Neural progenitor cell (in vitro differentiated cells): ENCODE measurements around the gene AGMO. TPM values are rescaled to one million over a fixed set of nuclear protein-coding genes. Genes with fewer than 3 reads are reported as not detected.

ENCODE experiments used
- DNase-seq: peaks from one replicate; pipeline ENCODE4 v3.0.0-alpha.2; 2016; ENCODE audit warnings: low spot score
- H2AFZ ChIP-seq: fragments of 200-600 bp; sonication (generic); replicated peaks from 2 replicates; pipeline ENCODE4 v1.6.1; 2016; ENCODE audit warnings: antibody characterized with exemption
- H3F3A ChIP-seq: fragments of 200-600 bp; sonication (generic); 2 replicates; pipeline ENCODE4 v1.6.1; 2016; ENCODE audit warnings: antibody characterized with exemption, low read depth
- H3K27ac ChIP-seq: fragments of 200-600 bp; sonication (generic); 2 replicates; pipeline ENCODE4 v1.5.1; 2016; ENCODE audit warnings: mild to moderate bottlenecking
- H3K27me3 ChIP-seq: fragments of 200-600 bp; sonication (generic); 2 replicates; pipeline ENCODE4 v1.6.1; 2016; ENCODE audit warnings: mild to moderate bottlenecking, moderate library complexity
- H3K36me3 ChIP-seq: fragments of 200-600 bp; sonication (generic); 2 replicates; pipeline ENCODE4 v1.5.1; 2016
- H3K4me1 ChIP-seq: fragments of 200-600 bp; sonication (generic); 2 replicates; pipeline ENCODE4 v1.6.1; 2016; ENCODE audit warnings: mixed run types
- H3K4me2 ChIP-seq: fragments of 200-600 bp; sonication (generic); 2 replicates; pipeline ENCODE4 v1.6.1; 2016
- H3K4me3 ChIP-seq: fragments of 200-600 bp; sonication (generic); 2 replicates; pipeline ENCODE4 v1.5.1; 2016
- H3K79me2 ChIP-seq: fragments of 200-600 bp; sonication (generic); 2 replicates; pipeline ENCODE4 v1.6.1; 2016; ENCODE audit warnings: low read depth
- H3K9ac ChIP-seq: fragments of 200-600 bp; sonication (generic); 2 replicates; pipeline ENCODE4 v1.6.1; 2016
- H3K9me3 ChIP-seq: fragments of 200-600 bp; sonication (generic); 2 replicates; pipeline ENCODE4 v1.5.1; 2016; ENCODE audit warnings: low read depth
- H4K20me1 ChIP-seq: fragments of 200-600 bp; sonication (generic); 2 replicates; pipeline ENCODE4 v1.6.1; 2016; ENCODE audit warnings: low read depth
- H3K27ac Mint-ChIP-seq: 3 replicates; pipeline ENCODE4 v1.8.0; 2021; ENCODE audit warnings: mixed read lengths
- H3K27me3 Mint-ChIP-seq: 2 replicates; pipeline ENCODE4 v1.8.0; 2022; ENCODE audit warnings: low read depth, mild to moderate bottlenecking, inconsistent platforms, moderate library complexity, mixed read lengths; ENCODE audit not compliant: insufficient read depth
- H3K36me3 Mint-ChIP-seq: 3 replicates; pipeline ENCODE4 v1.8.0; 2021; ENCODE audit warnings: mixed read lengths
- H3K4me1 Mint-ChIP-seq: 3 replicates; pipeline ENCODE4 v1.8.0; 2021; ENCODE audit warnings: mixed read lengths
- H3K4me3 Mint-ChIP-seq: 3 replicates; pipeline ENCODE4 v1.8.0; 2021; ENCODE audit warnings: mild to moderate bottlenecking, moderate library complexity, mixed read lengths
- H3K9me3 Mint-ChIP-seq: 3 replicates; pipeline ENCODE4 v1.8.0; 2020; ENCODE audit warnings: mixed read lengths
- CTCF ChIP-seq: fragments of 200-600 bp; sonication (generic); IDR thresholded peaks from 2 replicates; pipeline ENCODE4 v1.5.1; 2017; ENCODE audit warnings: antibody characterized with exemption, mild to moderate bottlenecking
- EZH2 ChIP-seq: fragments of 200-600 bp; sonication (generic); IDR thresholded peaks from 2 replicates; pipeline ENCODE4 v1.6.1; 2017; ENCODE audit warnings: antibody characterized with exemption, mild to moderate bottlenecking, moderate library complexity
- EZH2phosphoT487 ChIP-seq: fragments of 200-600 bp; sonication (generic); IDR thresholded peaks from 2 replicates; pipeline ENCODE4 v1.6.1; 2017; ENCODE audit warnings: antibody characterized with exemption
- total RNA-seq: library from RNA; depleted of rRNA; stranded (reverse); fragments of >200 nt; gene quantifications from 2 replicates; pipeline ENCODE4 v1.2.3, GENCODE V29; 2015; ENCODE audit warnings: low replicate concordance

The AGMO gene
- total RNA-seq, 1 donor from 2014 or later: 0.30 TPM

GRCh38 chr7:15236952-15237351 lies 324.9 kb downstream of the AGMO start:
- DNase-seq: no peak
- Histone ChIP-seq H3F3A (no peaks in the 10 kb centered on the region), H3K36me3 (no peaks in the 10 kb centered on the region), H3K9ac (no peak overlapping the region), H3K27me3 (no peaks in the 10 kb centered on the region), H3K79me2 (no peaks in the 10 kb centered on the region), H3K4me1 (no peaks in the 10 kb centered on the region), H3K27ac (no peak overlapping the region), H3K9me3 (no peaks in the 10 kb centered on the region), H2AFZ (no peak overlapping the region), H4K20me1 (no peaks in the 10 kb centered on the region), H3K4me3 (no peak overlapping the region), H3K4me2 (no peak overlapping the region)
- Mint-ChIP-seq H3K4me1 (no peaks in the 10 kb centered on the region), H3K4me3 (no peak overlapping the region), H3K9me3 (no peaks in the 10 kb centered on the region), H3K36me3 (no peaks in the 10 kb centered on the region), H3K27me3 (peaks cover 2% of the 10 kb centered on the region), H3K27ac (no peak overlapping the region)
- TF ChIP-seq EZH2phosphoT487: no peak
- no peak for TF ChIP-seq EZH2
- TF ChIP-seq CTCF: no peak

- H3K36me3 ChIP-seq: no peaks in the 10 kb centered on the region
- H3K4me3 Mint-ChIP-seq: no peak overlapping the region
- H3K36me3 Mint-ChIP-seq: no peaks in the 10 kb centered on the region
- H3F3A ChIP-seq: no peaks in the 10 kb centered on the region
- no peak overlapping the region for H3K4me3 ChIP-seq
- H3K79me2 ChIP-seq: no peaks in the 10 kb centered on the region
- H3K4me1 Mint-ChIP-seq: no peaks in the 10 kb centered on the region
- no peak overlapping the region for H2AFZ ChIP-seq
- no peaks in the 10 kb centered on the region for H4K20me1 ChIP-seq
- no peaks in the 10 kb centered on the region for H3K27me3 Mint-ChIP-seq
- no peak overlapping the region for H3K27ac ChIP-seq
- no peak overlapping the region for H3K4me2 ChIP-seq
- H3K9me3 Mint-ChIP-seq: no peaks in the 10 kb centered on the region
- no peak overlapping the region for H3K27ac Mint-ChIP-seq
- H3K9me3 ChIP-seq: no peaks in the 10 kb centered on the region
- no peak for TF ChIP-seq EZH2phosphoT487
- no peak for TF ChIP-seq EZH2
- no peak for TF ChIP-seq CTCF
- no peak for DNase-seq
- no peaks in the 10 kb centered on the region for H3K27me3 ChIP-seq
- H3K4me1 ChIP-seq: no peaks in the 10 kb centered on the region
- H3K9ac ChIP-seq: no peak overlapping the region
These were observed 327.4 kb downstream of the AGMO start for GRCh38 chr7:15234431-15234830.

- Histone ChIP-seq H3K9ac (no peak overlapping the region), H3K4me2 (no peak overlapping the region), H3K27ac (no peak overlapping the region), H3K4me1 (no peaks in the 10 kb centered on the region), H3K27me3 (no peaks in the 10 kb centered on the region), H3K36me3 (no peaks in the 10 kb centered on the region), H3F3A (no peaks in the 10 kb centered on the region), H4K20me1 (no peaks in the 10 kb centered on the region), H3K79me2 (no peaks in the 10 kb centered on the region), H3K4me3 (no peak overlapping the region), H3K9me3 (no peaks in the 10 kb centered on the region), H2AFZ (no peak overlapping the region)
- no peaks in the 10 kb centered on the region for H3K4me1 Mint-ChIP-seq
- H3K36me3 Mint-ChIP-seq: no peaks in the 10 kb centered on the region
- no peak for DNase-seq
- no peak for TF ChIP-seq CTCF
- no peak for TF ChIP-seq EZH2
- TF ChIP-seq EZH2phosphoT487: no peak
- no peak overlapping the region for H3K4me3 Mint-ChIP-seq
- H3K9me3 Mint-ChIP-seq: no peaks in the 10 kb centered on the region
- no peaks in the 10 kb centered on the region for H3K27me3 Mint-ChIP-seq
- H3K27ac Mint-ChIP-seq: no peak overlapping the region
These were observed 333.0 kb downstream of the AGMO start for GRCh38 chr7:15228831-15229230.

GRCh38 chr7:15225981-15226380 lies 335.8 kb downstream of the AGMO start:
- Histone ChIP-seq H3K4me2 (no peak overlapping the region), H3K27ac (no peak overlapping the region), H3K36me3 (no peaks in the 10 kb centered on the region), H3K4me1 (no peaks in the 10 kb centered on the region), H3K4me3 (no peak overlapping the region), H3K9ac (no peak overlapping the region), H3K9me3 (no peaks in the 10 kb centered on the region), H3F3A (no peaks in the 10 kb centered on the region), H3K27me3 (no peaks in the 10 kb centered on the region), H4K20me1 (no peaks in the 10 kb centered on the region), H2AFZ (no peak overlapping the region), H3K79me2 (no peaks in the 10 kb centered on the region)
- Mint-ChIP-seq H3K27ac (no peak overlapping the region), H3K36me3 (no peaks in the 10 kb centered on the region), H3K27me3 (no peaks in the 10 kb centered on the region), H3K4me3 (no peak overlapping the region), H3K4me1 (no peaks in the 10 kb centered on the region), H3K9me3 (no peaks in the 10 kb centered on the region)
- TF ChIP-seq EZH2: no peak
- no peak for TF ChIP-seq EZH2phosphoT487
- no peak for TF ChIP-seq CTCF
- DNase-seq: no peak
